GM13976 (cell line): Measurements from ENCODE around the gene SH2D4B.

Experiments used
- DNase-seq: peaks from one replicate; pipeline ENCODE4 v3.0.0; 2012; ENCODE audit warnings: low spot score
- CTCF ChIP-seq: IDR thresholded peaks from 2 replicates; pipeline ENCODE4 v1.5.1; 2012; ENCODE audit warnings: borderline replicate concordance, mild to moderate bottlenecking; ENCODE audit not compliant: insufficient read depth; ENCODE audit errors: extremely low read depth, missing control alignments, control extremely low read depth
- in situ Hi-C: fragments of 300-500 bp; cut with MboI; formaldehyde crosslinking; loops from one replicate; pipeline ENCODE4 v1.12.0; 2022; ENCODE audit warnings: low sequenced_read_pairs, mixed read lengths, inconsistent platforms; ENCODE audit not compliant: unreplicated experiment

SH2D4B gene

GRCh38 chr10:80524190-80524909 is 13.4 kb upstream of the SH2D4B start:
- TF ChIP-seq CTCF = no peak
- DNase-seq = no peak
- in situ Hi-C loops = no loop called here

- no peak for DNase-seq
- TF ChIP-seq CTCF = no peak
- in situ Hi-C loops = no loop called here
These were observed 11.5 kb upstream of the SH2D4B start for GRCh38 chr10:80526218-80526617.

GRCh38 chr10:80526742-80527141 is 11.0 kb upstream of the SH2D4B start:
- in situ Hi-C loops = no loop called here
- TF ChIP-seq CTCF = no peak
- no peak for DNase-seq

- no peak for DNase-seq
- TF ChIP-seq CTCF = no peak
- in situ Hi-C loops = no loop called here
These were observed 9.5 kb upstream of the SH2D4B start for GRCh38 chr10:80528185-80528700.

GRCh38 chr10:80528901-80529300 is 8.8 kb upstream of the SH2D4B start:
- TF ChIP-seq CTCF = no peak
- in situ Hi-C loops = no loop called here
- no peak for DNase-seq

GRCh38 chr10:80529604-80530003 is 8.1 kb upstream of the SH2D4B start:
- in situ Hi-C loops = no loop called here
- TF ChIP-seq CTCF = no peak
- no peak for DNase-seq
